PFSK-1 (cell line): ENCODE results near the gene NAXD.

Source experiments
- POLR2AphosphoS5 ChIP-seq: IDR thresholded peaks from 2 replicates; pipeline ENCODE4 v1.6.1; 2012; ENCODE audit warnings: low read depth, mild to moderate bottlenecking, control low read depth, low read length, moderate library complexity
- SIN3A ChIP-seq: IDR thresholded peaks from 2 replicates; pipeline ENCODE4 v1.6.1; 2012; ENCODE audit warnings: mild to moderate bottlenecking, low read length, moderate library complexity, borderline replicate concordance; ENCODE audit not compliant: insufficient read depth
- TAF1 ChIP-seq: IDR thresholded peaks from 2 replicates; pipeline ENCODE4 v1.6.1; 2012; ENCODE audit warnings: low read length, control low read depth, borderline replicate concordance; ENCODE audit not compliant: insufficient read depth
- TF ChIP-seq, protein P1 (sequence below), 2 experiments: IDR thresholded peaks; 2 replicates each; pipeline versions ENCODE4 v1.6.1 to v1.8.0; 2011 to 2012; ENCODE audit warnings: low read depth in 2 of 2, low read length in 2 of 2, control low read depth in 1 of 2, inconsistent platforms in 1 of 2, mild to moderate bottlenecking in 1 of 2, moderate library complexity in 1 of 2; ENCODE audit not compliant: insufficient read depth in 1 of 2

DNA sequence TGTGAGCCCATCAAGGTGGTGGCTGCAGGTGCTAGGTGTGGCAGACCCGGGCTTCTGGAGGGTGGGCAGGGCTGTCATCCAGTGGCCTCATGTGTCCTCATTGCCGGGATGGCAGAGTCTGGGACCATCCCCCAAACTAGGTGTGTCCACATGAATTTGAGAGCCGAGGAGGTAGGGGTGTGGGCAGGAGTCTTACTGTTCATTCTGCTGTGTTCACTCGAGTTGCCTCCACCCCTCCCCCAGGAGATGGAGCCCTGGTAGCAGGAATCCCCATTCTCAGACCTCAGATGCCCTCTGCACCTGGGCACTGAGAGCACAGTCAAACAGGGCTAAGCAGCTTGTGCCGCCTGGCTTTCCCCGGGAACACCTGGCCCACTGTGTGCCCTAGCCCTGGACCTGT, 22.4 kb downstream of the NAXD start:
- TF ChIP-seq, protein P1, sequence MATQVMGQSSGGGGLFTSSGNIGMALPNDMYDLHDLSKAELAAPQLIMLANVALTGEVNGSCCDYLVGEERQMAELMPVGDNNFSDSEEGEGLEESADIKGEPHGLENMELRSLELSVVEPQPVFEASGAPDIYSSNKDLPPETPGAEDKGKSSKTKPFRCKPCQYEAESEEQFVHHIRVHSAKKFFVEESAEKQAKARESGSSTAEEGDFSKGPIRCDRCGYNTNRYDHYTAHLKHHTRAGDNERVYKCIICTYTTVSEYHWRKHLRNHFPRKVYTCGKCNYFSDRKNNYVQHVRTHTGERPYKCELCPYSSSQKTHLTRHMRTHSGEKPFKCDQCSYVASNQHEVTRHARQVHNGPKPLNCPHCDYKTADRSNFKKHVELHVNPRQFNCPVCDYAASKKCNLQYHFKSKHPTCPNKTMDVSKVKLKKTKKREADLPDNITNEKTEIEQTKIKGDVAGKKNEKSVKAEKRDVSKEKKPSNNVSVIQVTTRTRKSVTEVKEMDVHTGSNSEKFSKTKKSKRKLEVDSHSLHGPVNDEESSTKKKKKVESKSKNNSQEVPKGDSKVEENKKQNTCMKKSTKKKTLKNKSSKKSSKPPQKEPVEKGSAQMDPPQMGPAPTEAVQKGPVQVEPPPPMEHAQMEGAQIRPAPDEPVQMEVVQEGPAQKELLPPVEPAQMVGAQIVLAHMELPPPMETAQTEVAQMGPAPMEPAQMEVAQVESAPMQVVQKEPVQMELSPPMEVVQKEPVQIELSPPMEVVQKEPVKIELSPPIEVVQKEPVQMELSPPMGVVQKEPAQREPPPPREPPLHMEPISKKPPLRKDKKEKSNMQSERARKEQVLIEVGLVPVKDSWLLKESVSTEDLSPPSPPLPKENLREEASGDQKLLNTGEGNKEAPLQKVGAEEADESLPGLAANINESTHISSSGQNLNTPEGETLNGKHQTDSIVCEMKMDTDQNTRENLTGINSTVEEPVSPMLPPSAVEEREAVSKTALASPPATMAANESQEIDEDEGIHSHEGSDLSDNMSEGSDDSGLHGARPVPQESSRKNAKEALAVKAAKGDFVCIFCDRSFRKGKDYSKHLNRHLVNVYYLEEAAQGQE (IDR thresholded peaks at IDR 0.05; ENCODE audit: insufficient read depth in 1 of 2, low read depth in 2 of 2, low read length in 2 of 2), result no peak
- no peak for TF ChIP-seq POLR2AphosphoS5
- no peak for TF ChIP-seq TAF1
- no peak for TF ChIP-seq SIN3A
